Measurements from ENCODE around the gene ARHGEF19. TPM values are rescaled to one million over a fixed set of nuclear protein-coding genes. Genes with fewer than 3 reads are reported as not detected.

ARHGEF19 gene
- total and polyA plus RNA-seq, 9 of the 15 experiments (the other 6 are each of a cell fraction or from before 2014, with no cell fraction given): 0.73 to 21.0 (median 5.2) TPM

- TF ChIP-seq TAF1 (IDR thresholded peaks at IDR 0.05; ENCODE audit: control insufficient read depth, extremely low read depth, insufficient read depth, low read length, severe bottlenecking) (no peak), SAFB (IDR thresholded peaks at IDR 0.05; ENCODE audit: borderline replicate concordance, low read depth, low read length) (no peak), AFF4 (CRISPR knock-in tag; IDR thresholded peaks at IDR 0.05) (no peak), TARDBP (IDR thresholded peaks at IDR 0.05) (no peak), NFRKB (IDR thresholded peaks at IDR 0.05; ENCODE audit: low read depth) (no peak), ZC3H11A (IDR thresholded peaks at IDR 0.05; ENCODE audit: low read depth, low read length) (no peak), ZFP30 (CRISPR knock-in tag; IDR thresholded peaks at IDR 0.05; ENCODE audit: borderline replicate concordance) (no peak), CHCHD3 (CRISPR knock-in tag; IDR thresholded peaks at IDR 0.05) (no peak), XRCC3 (IDR thresholded peaks at IDR 0.05) (no peak), ZNF408 (CRISPR knock-in tag; IDR thresholded peaks at IDR 0.05; ENCODE audit: low read depth) (no peak), ELF4 (CRISPR knock-in tag; IDR thresholded peaks at IDR 0.05) (no peak), TSC22D4 (tag; IDR thresholded peaks at IDR 0.05) (no peak), ZSCAN32 (CRISPR knock-in tag; IDR thresholded peaks at IDR 0.05) (no peak), ZNF583 (CRISPR knock-in tag; IDR thresholded peaks at IDR 0.05) (no peak), FOXO4 (CRISPR knock-in tag; IDR thresholded peaks at IDR 0.05) (no peak), COPS2 (conservative IDR thresholded peaks at IDR 0.05) (no peak), HIVEP1 (CRISPR knock-in tag; IDR thresholded peaks at IDR 0.05) (no peak), RBM15 (IDR thresholded peaks at IDR 0.05; ENCODE audit: insufficient read depth, low read length) (no peak), HINFP (tag; conservative IDR thresholded peaks at IDR 0.05; ENCODE audit: low read depth) (no peak), ZBTB5 (IDR thresholded peaks at IDR 0.05) (no peak), CSDE1 (IDR thresholded peaks at IDR 0.05) (no peak)
These were observed 50.2 kb downstream of the ARHGEF19 start (continued) for GRCh38 chr1:16162163-16162822.

Measured in K562 (cell line).